GM18508 (cell line): ENCODE measurements around the gene SLC7A1.

Source experiments
- ATAC-seq: cut with Tn5 transposase; IDR thresholded peaks from one replicate; pipeline ENCODE4 v1.9.1; 2021; ENCODE audit warnings: moderate number of reproducible peaks; ENCODE audit not compliant: insufficient read depth, unreplicated experiment

SLC7A1 gene

GRCh38 chr13:29497137-29497654 lies 98.3 kb downstream of the SLC7A1 start:
- ATAC-seq = no peak

DNA sequence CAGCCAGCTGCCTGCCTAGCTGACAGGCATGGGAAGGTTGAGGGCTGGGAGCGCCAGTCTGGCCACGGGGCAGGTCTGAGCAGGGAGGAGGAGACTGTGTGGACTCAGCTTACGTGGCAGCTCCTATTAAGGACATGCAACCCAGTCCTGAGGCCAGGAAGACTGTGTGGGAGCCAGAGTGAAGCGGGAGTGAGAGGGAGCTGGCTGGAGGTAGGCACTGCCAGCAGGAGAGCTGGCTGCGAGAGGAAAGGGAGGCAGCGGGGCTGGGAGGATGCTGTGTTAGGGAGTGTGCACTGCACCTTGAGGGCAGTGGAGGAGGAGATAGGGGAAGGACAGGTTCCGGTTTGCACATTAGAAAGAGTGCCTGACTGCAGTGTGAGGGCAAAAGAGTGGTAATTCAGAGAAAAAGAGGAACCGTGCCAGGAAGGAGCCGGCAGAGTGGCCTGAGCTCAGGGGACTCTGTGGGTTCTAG lies 99.2 kb downstream of the SLC7A1 start:
- ATAC-seq = no peak

DNA sequence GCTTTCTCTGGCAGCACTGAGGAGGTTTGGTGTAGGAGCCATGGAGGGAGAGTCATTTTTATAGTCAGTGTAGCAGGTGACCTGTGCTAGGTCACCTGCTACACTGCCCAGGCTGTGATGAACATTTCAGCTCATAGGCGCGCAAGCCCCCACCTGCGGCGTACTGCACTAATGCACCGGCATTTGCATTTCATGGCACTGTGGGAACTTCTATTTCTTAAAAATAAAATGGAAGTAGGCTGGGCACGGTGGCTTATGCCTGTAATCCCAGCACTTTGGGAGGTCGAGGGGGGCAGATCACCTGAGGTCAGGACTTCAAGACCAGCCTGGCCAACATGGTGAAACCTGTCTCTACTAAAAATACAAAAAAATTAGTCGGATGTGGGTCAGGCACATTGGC lies 101.0 kb downstream of the SLC7A1 start:
- no peak for ATAC-seq

DNA sequence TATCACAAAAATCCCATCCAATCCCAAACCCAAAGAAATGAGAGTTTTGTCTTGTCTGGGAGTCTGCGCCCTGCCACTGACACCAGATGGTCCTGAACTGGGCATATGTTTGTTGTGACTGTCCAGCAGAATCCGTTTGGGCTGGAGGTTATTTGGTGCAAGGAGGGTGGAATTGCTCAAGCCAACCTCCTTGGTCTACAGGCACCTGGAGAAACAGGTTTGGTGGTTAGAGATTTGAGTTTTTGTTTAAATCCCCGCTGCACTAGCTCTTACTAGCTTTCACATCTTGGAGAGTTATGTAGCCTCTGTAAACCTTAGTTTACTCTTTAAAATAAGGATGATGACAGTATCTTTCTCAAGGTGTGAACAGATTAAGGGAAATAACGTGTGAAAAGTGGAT lies 101.7 kb downstream of the SLC7A1 start:
- no peak for ATAC-seq

- no peak for ATAC-seq
Observed at GRCh38 chr13:29491248-29491647, 104.2 kb downstream of the SLC7A1 start.

DNA sequence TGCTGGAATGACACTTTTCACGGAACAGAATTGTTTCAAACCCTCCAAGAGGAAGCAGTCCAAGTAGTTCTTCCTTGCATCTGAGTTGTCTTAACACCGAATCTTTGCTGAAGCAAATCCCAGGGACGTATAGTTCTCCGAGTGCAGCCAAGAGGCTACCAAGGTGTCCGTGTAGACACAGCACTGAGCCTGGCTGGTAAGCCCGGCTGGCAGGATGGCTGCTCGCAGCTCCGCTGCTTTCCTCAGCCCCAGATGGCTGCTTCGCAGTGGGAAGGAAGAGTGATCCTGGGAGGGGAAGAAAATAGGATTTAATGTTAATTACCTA lies 105.0 kb downstream of the SLC7A1 start:
- ATAC-seq = no peak

GRCh38 chr13:29489650-29490560 lies 105.6 kb downstream of the SLC7A1 start:
- no peak for ATAC-seq

DNA sequence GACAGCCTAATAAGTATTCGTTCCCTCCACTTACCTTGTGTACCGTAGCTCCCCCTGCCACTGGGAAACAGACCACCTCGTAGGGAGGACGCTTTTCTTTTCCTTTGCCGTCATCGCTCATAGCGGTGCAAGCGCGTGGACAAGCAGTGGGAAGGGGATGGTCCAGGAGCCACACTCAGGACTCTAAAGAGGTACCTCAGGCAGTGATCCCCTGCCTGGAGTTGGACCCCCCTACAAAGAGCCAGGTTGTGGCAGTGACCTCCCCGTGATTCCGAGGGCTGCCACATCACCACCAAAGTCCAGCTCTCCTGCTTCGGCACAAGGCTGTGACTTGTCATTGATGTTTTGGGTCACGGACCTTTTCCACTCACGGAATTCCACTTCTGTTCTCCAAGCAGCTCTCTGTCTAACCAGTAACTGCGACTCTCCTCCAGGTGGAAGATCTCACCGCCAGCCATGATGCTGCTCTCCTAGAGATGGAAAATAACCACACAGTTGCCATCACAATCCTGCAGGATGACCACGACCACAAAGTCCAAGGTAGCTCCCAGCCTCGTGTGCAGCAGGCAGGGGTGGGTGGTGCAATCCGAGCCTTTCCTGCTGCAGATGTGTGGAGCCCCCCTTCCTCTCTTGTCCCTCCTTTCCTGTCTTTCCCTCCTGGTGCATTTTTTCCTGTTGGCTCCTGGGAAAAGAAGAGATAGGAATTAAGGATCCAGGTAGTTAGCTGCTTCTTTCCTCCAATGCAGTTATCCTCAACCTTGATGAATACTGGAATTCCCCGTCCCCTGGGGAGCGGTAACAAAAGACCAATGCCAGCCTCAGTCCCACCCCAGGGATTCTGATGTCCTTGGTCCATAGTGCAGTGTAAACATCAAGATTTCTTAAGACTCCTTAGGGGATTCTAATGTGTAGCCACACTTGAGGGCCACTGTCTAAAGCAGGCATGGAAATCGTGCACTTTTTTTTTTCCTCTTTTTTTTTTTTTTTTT lies 107.7 kb downstream of the SLC7A1 start:
- no peak for ATAC-seq

GRCh38 chr13:29486551-29486950 lies 108.9 kb downstream of the SLC7A1 start:
- ATAC-seq = no peak

- ATAC-seq = no peak
Observed at GRCh38 chr13:29484796-29485195, 110.7 kb downstream of the SLC7A1 start.

DNA sequence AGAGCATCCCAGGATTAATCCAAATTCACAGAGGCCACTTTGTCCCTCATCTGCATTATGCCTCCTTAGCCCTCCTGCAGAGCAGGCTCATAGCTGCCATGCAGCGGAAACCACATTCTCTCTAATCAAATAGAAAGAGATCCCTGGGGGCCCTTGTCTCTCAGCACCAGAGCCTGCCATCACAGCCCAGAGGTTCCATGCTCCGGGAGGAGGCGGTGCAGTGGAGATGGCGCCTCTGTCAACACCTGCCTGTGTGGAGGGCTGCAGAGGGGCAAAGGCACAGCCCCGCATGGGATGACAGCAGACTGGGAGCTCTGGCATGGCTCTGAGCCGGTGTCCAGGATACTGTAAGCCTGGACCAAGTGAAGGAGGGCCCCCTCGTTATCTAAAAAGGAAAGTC lies 111.3 kb downstream of the SLC7A1 start:
- no peak for ATAC-seq

DNA sequence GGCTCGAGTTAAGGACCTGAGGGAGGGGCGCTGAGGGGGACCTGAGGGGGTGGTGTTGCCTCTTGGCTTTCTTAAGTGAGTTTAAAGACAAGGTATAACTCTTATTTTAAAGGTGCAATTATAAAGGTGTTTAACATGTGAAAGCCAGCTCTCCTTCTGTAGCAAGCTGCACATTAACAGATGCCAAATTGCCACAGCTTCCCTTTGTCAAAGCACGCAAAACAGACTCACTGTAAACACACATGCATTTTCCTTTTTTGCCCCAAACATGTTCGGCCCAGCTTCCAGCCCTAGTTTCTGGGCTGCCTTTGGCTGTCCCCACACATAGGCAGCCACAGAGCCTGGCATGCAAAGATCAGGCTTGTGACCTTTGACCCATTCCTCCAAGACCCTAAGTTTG lies 111.9 kb downstream of the SLC7A1 start:
- no peak for ATAC-seq

- no peak for ATAC-seq
Observed at GRCh38 chr13:29483211-29483610, 112.3 kb downstream of the SLC7A1 start.

GRCh38 chr13:29482504-29482903 lies 113.0 kb downstream of the SLC7A1 start:
- no peak for ATAC-seq

- ATAC-seq = no peak
Observed at GRCh38 chr13:29481603-29482002, 113.9 kb downstream of the SLC7A1 start.

DNA sequence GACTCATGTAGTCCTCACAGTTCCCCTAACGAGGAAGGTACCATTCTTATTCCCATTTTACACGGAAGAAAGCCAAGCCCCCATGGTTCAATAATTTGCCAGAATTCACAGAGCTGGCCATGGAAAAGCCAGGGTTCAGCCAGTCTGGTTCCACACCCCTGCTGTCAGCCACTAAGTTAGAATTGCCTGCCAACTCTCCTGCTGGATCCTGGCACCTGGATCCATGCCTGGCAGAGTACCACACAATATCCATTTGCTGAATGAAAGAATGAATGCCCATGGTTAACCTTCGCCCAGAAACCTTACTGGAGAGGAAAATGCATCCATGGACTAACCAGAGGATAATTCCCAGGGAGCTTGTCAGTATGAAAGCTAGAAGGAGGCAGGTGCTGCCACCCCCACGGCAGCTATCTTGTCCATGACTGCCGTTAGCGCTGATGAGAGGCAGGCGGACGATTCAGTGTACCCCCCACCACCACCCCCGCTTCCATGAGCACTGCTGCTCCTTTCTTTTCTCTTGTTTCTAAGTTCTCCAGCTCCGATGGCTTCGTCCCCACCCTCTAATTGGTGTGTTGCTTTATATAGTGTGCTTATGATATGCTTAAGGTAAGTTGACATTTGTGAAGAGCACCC lies 114.5 kb downstream of the SLC7A1 start:
- ATAC-seq = no peak

DNA sequence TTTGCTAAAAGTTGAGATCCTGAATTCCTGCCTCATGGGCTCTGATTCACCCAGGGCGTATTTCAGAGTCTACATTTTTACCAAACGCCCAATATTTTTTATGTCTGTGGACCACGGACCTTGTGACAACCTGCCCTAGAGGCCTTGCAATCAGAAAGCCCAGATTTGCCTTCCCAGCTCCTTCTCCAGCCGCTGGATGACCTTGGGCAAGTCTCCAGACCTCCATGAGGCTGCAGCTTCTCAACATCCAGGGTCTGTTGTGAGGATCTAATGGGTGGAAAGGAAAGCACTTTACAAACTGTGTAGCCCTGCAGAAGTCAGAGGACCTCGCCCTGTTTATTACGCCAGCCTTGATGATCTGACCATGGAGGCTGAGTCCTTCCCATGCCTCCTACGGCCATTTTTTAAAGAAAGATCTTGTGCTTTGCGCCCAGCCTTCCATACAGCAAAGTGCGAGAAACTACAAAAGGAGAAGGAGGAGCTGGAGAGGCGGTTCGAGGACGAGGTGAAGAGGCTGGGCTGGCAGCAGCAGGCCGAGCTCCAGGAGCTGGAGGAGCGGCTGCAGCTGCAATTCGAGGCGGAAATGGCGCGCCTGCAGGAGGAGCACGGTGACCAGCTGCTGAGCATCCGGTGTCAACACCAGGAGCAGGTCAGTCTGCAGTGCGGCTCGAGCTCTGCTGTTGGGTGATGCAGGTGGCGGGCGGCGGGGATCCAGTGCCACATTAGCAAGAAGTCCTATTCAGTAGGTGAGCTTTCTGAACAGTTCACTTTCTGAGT lies 115.6 kb downstream of the SLC7A1 start:
- ATAC-seq = no peak

- ATAC-seq = no peak
Observed at GRCh38 chr13:29476046-29476445, 119.4 kb downstream of the SLC7A1 start.

DNA sequence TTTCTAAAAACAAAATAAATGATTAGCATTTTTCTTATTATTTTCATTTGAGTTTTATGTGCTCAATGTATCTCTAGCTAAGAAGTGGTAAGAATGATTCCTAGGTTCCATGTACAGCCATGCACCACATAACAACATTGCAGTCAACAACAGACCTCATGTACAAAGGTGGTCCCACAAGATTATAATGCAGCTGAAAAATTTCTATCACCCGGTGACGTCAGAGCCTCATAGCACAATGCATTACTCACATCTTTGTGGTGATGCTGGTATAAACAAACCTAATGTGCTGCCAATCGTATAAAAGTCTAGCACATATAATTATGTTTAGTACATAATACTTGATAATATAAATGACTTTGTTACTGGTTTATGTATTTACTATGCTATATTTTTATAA lies 120.5 kb downstream of the SLC7A1 start:
- no peak for ATAC-seq

- ATAC-seq = no peak
Observed at GRCh38 chr13:29473166-29473565, 122.3 kb downstream of the SLC7A1 start.
